ENCODE measurements around the gene YY1.
"Not testable (repeated sequence)": the region's sequence is repeated elsewhere in the genome, so short reads cannot be mapped to it uniquely, and the experiment has no call there.

GRCh38 chr14:100208136-100208535 is 30.8 kb upstream of the YY1 start:
- not testable (repeated sequence) for TF ChIP-seq CTCF, POLR2AphosphoS5, POLR2A, EP300 (IDR thresholded peaks at IDR 0.05)
